ENCODE data around the gene STOX1. TPM values are rescaled to one million over a fixed set of nuclear protein-coding genes. Genes with fewer than 3 reads are reported as not detected.
"Not testable (repeated sequence)": the region's sequence is repeated elsewhere in the genome, so short reads cannot be mapped to it uniquely, and the experiment has no call there.

The STOX1 gene
- polyA plus RNA-seq, 1 donor from 2014 or later = 1.2 TPM

DNA sequence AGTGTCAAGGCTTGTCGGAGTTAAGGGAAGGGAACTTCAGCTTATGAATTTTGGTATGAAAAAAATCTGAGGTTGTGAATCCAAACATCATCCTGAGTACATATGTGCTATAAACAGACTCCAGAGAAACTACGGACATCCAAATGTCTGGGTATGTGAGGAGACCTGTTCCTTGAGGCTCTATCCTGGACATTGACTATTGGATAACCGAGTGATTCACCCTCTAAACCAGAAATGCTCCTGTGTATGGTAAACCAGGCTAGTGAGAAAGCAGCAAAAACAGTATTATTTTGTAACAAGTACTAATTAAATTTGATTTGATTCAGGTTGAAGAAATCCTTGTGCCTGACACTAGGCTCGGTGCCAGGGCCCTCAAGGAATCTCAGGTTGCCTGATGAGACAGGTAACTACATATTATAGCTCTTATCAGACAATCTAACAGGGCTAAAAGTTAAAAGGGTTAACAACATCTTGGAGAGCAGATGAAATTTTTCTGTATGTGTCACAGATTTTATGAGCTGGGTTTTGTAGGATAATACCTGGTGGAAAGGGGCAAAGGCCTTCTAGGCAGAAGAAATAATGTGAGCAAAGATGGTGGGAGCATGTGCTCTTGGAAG lies 10.4 kb upstream of the STOX1 start:
- Histone ChIP-seq H3K79me2 (replicated peaks; ENCODE audit: insufficient read depth, low read length) (no peaks in the 10 kb centered on the region), H3K4me2 (ENCODE audit: low read length) (no peak overlapping the region), H3K9ac (ENCODE audit: low read length) (no peak overlapping the region), H4K20me1 (ENCODE audit: insufficient read depth) (no peaks in the 10 kb centered on the region), H3K9me2 (ENCODE audit: insufficient read depth, low read length) (no peaks in the 10 kb centered on the region), H3K9me3 (ENCODE audit: low read length) (no peaks in the 10 kb centered on the region), H3K4me3 (ENCODE audit: low read length) (no peak overlapping the region), H3K27me3 (ENCODE audit: insufficient read depth, low read depth, low read length) (no peaks in the 10 kb centered on the region), H2AFZ (ENCODE audit: low read depth, low read length) (no peak overlapping the region), H3K27ac (ENCODE audit: low read length) (no peak overlapping the region), H3K36me3 (ENCODE audit: insufficient read depth, low read length) (no peaks in the 10 kb centered on the region), H3F3A (ENCODE audit: insufficient read depth, low read length, poor library complexity, severe bottlenecking) (no peaks in the 10 kb centered on the region)
- TF ChIP-seq, protein P1, sequence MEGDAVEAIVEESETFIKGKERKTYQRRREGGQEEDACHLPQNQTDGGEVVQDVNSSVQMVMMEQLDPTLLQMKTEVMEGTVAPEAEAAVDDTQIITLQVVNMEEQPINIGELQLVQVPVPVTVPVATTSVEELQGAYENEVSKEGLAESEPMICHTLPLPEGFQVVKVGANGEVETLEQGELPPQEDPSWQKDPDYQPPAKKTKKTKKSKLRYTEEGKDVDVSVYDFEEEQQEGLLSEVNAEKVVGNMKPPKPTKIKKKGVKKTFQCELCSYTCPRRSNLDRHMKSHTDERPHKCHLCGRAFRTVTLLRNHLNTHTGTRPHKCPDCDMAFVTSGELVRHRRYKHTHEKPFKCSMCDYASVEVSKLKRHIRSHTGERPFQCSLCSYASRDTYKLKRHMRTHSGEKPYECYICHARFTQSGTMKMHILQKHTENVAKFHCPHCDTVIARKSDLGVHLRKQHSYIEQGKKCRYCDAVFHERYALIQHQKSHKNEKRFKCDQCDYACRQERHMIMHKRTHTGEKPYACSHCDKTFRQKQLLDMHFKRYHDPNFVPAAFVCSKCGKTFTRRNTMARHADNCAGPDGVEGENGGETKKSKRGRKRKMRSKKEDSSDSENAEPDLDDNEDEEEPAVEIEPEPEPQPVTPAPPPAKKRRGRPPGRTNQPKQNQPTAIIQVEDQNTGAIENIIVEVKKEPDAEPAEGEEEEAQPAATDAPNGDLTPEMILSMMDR (IDR thresholded peaks at IDR 0.05; ENCODE audit: poor library complexity, severe bottlenecking) = no peak

DNA sequence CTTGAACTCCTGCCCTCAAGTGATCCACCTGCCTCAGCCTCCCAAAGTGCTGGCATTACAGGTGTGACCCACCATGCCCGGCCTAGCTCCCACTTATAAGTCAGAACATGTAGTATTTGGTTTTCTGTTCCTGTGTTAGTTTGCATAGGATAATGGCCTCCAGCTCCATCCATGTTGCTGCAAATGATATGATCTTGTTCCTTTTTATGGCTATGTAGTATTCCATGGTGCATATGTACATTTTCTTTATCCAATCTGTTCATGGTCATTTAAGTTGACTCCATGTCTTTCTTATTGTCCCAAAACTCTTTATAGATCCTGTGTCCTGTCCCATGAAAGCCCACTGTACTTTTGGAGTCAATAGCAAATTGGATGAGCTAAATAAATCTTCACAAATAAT lies 7.0 kb upstream of the STOX1 start:
- H4K20me1 ChIP-seq (ENCODE audit: insufficient read depth); H2AFZ ChIP-seq (ENCODE audit: low read depth, low read length); H3K4me3 ChIP-seq (ENCODE audit: low read length); H3K9me3 ChIP-seq (ENCODE audit: low read length); H3K36me3 ChIP-seq (ENCODE audit: insufficient read depth, low read length); H3K79me2 ChIP-seq (replicated peaks; ENCODE audit: insufficient read depth, low read length); H3K9ac ChIP-seq (ENCODE audit: low read length); H3K27ac ChIP-seq (ENCODE audit: low read length); H3K27me3 ChIP-seq (ENCODE audit: insufficient read depth, low read depth, low read length); H3K4me2 ChIP-seq (ENCODE audit: low read length); H3F3A ChIP-seq (ENCODE audit: insufficient read depth, low read length, poor library complexity, severe bottlenecking); H3K9me2 ChIP-seq (ENCODE audit: insufficient read depth, low read length): not testable (repeated sequence)

DNA sequence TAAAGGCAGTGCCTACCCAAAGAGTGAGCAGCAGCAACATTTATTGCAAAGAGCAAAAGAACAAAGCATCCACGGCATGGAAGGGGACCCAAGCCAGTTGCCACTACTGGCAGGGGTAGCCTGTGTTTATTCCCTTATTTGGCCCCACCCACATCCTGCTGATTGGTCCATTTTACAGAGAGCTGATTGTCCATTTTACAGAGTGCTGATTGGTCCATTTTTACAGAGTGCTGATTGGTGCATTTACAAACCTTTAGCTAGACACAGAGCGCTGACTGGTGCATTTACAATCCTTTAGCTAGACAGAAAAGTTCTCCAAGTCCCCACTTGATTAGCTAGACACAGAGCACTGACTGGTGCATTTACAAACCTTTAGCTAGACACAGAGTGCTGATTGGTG lies 4.7 kb upstream of the STOX1 start:
- not testable (repeated sequence) for H3K9me3 ChIP-seq (ENCODE audit: low read length); H3K79me2 ChIP-seq (replicated peaks; ENCODE audit: insufficient read depth, low read length)

DNA sequence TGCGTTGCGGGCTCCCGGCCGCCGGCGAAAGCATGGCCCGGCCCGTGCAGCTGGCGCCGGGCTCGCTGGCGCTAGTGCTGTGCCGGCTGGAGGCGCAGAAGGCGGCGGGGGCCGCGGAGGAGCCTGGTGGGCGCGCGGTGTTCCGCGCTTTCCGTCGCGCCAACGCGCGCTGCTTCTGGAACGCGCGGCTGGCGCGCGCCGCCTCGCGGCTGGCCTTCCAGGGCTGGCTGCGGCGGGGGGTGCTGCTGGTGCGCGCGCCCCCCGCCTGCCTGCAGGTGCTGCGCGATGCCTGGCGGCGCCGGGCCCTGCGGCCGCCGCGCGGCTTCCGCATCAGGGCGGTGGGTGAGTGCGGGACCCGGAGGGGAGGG lies 245 bp downstream of the STOX1 start:
- not testable (repeated sequence) for H3K27ac ChIP-seq (ENCODE audit: low read length); H3K4me3 ChIP-seq (ENCODE audit: low read length); H2AFZ ChIP-seq (ENCODE audit: low read depth, low read length)

More for the DNA sequence above, 4.7 kb upstream of the STOX1 start:
- H3K4me3 ChIP-seq (ENCODE audit: low read length); H3K9me2 ChIP-seq (ENCODE audit: insufficient read depth, low read length); H3K9ac ChIP-seq (ENCODE audit: low read length); H2AFZ ChIP-seq (ENCODE audit: low read depth, low read length); H3F3A ChIP-seq (ENCODE audit: insufficient read depth, low read length, poor library complexity, severe bottlenecking); H3K36me3 ChIP-seq (ENCODE audit: insufficient read depth, low read length); H3K27ac ChIP-seq (ENCODE audit: low read length); H4K20me1 ChIP-seq (ENCODE audit: insufficient read depth); H3K27me3 ChIP-seq (ENCODE audit: insufficient read depth, low read depth, low read length); H3K4me2 ChIP-seq (ENCODE audit: low read length): not testable (repeated sequence)

DNA sequence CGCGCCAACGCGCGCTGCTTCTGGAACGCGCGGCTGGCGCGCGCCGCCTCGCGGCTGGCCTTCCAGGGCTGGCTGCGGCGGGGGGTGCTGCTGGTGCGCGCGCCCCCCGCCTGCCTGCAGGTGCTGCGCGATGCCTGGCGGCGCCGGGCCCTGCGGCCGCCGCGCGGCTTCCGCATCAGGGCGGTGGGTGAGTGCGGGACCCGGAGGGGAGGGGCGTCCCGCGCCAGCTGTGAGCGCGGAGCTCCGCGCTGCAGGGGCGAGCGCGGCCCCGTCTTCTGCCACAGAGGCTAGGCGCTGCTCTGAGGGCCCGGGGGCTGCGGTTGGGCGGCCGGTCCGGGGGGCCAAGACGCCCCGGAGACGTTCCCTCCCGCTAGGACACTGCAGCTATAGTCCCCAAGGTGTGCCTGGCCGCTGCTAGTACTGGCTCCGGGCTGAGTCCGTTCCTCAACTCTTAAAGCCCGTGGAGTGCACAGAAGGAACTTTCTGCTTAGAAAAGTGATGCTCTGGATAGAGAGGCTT lies 811 bp downstream of the STOX1 start:
- H3K79me2 ChIP-seq (replicated peaks; ENCODE audit: insufficient read depth, low read length); H2AFZ ChIP-seq (ENCODE audit: low read depth, low read length); H3K27ac ChIP-seq (ENCODE audit: low read length): not testable (repeated sequence)

More for the DNA sequence above, 245 bp downstream of the STOX1 start:
- peak overlapping the region; percentile 72 for H3K9ac ChIP-seq (ENCODE audit: low read length)
- H3K9me2 ChIP-seq (ENCODE audit: insufficient read depth, low read length); H3F3A ChIP-seq (ENCODE audit: insufficient read depth, low read length, poor library complexity, severe bottlenecking); H3K27me3 ChIP-seq (ENCODE audit: insufficient read depth, low read depth, low read length); H3K9me3 ChIP-seq (ENCODE audit: low read length); H3K79me2 ChIP-seq (replicated peaks; ENCODE audit: insufficient read depth, low read length); H4K20me1 ChIP-seq (ENCODE audit: insufficient read depth); H3K36me3 ChIP-seq (ENCODE audit: insufficient read depth, low read length); H3K4me2 ChIP-seq (ENCODE audit: low read length): not testable (repeated sequence)

More for the DNA sequence above, 811 bp downstream of the STOX1 start:
- H3K9ac ChIP-seq (ENCODE audit: low read length) = peak overlapping the region; percentile 39
- H3K4me3 ChIP-seq (ENCODE audit: low read length) = peak overlapping the region; percentile 66
- not testable (repeated sequence) for H3K9me3 ChIP-seq (ENCODE audit: low read length); H3K27me3 ChIP-seq (ENCODE audit: insufficient read depth, low read depth, low read length); H3K36me3 ChIP-seq (ENCODE audit: insufficient read depth, low read length); H3K4me2 ChIP-seq (ENCODE audit: low read length); H3K9me2 ChIP-seq (ENCODE audit: insufficient read depth, low read length); H3F3A ChIP-seq (ENCODE audit: insufficient read depth, low read length, poor library complexity, severe bottlenecking); H4K20me1 ChIP-seq (ENCODE audit: insufficient read depth)

All from neural cell (in vitro differentiated cells).